Embryonic facial prominence (tissue), 1 donor: ENCODE measurements around the gene SLC6A11.

Source experiments
- DNase-seq: peaks from one replicate; pipeline ENCODE4 v3.0.0-alpha.2; 2016; ENCODE audit errors: extremely low spot score

Gene SLC6A11

GRCh38 chr3:10841100-10841499, 25.1 kb downstream of the SLC6A11 start:
- no peak for DNase-seq

GRCh38 chr3:10843378-10843777, 27.4 kb downstream of the SLC6A11 start:
- DNase-seq = no peak

GRCh38 chr3:10845001-10845761, 29.2 kb downstream of the SLC6A11 start:
- no peak for DNase-seq

- DNase-seq = no peak
These were observed 30.0 kb downstream of the SLC6A11 start for GRCh38 chr3:10845839-10846656.

- no peak for DNase-seq
These were observed 30.6 kb downstream of the SLC6A11 start for GRCh38 chr3:10846657-10846975.

- DNase-seq = no peak
These were observed 32.2 kb downstream of the SLC6A11 start for GRCh38 chr3:10848261-10848660.

- no peak for DNase-seq
These were observed 36.2 kb downstream of the SLC6A11 start for GRCh38 chr3:10852066-10852808.

- no peak for DNase-seq
These were observed 39.2 kb downstream of the SLC6A11 start for GRCh38 chr3:10855083-10855870.

- no peak for DNase-seq
These were observed 40.0 kb downstream of the SLC6A11 start for GRCh38 chr3:10855871-10856662.

GRCh38 chr3:10857235-10857634, 41.2 kb downstream of the SLC6A11 start:
- no peak for DNase-seq

- no peak for DNase-seq
These were observed 42.1 kb downstream of the SLC6A11 start for GRCh38 chr3:10858091-10858490.

GRCh38 chr3:10867384-10867783, 51.4 kb downstream of the SLC6A11 start:
- no peak for DNase-seq

GRCh38 chr3:10869460-10869859, 53.4 kb downstream of the SLC6A11 start:
- no peak for DNase-seq

GRCh38 chr3:10870296-10870695, 54.3 kb downstream of the SLC6A11 start:
- DNase-seq = no peak

GRCh38 chr3:10873415-10873814, 57.4 kb downstream of the SLC6A11 start:
- DNase-seq = no peak

GRCh38 chr3:10875914-10876313, 59.9 kb downstream of the SLC6A11 start:
- DNase-seq = no peak

- no peak for DNase-seq
These were observed 60.6 kb downstream of the SLC6A11 start for GRCh38 chr3:10876661-10877060.

- no peak for DNase-seq
These were observed 66.8 kb downstream of the SLC6A11 start for GRCh38 chr3:10882851-10883250.

GRCh38 chr3:10883478-10884234, 67.6 kb downstream of the SLC6A11 start:
- no peak for DNase-seq

- no peak for DNase-seq
These were observed 71.0 kb downstream of the SLC6A11 start for GRCh38 chr3:10887015-10887414.
